ENCODE results near the gene SMIM45.

SMIM45 gene

DNA sequence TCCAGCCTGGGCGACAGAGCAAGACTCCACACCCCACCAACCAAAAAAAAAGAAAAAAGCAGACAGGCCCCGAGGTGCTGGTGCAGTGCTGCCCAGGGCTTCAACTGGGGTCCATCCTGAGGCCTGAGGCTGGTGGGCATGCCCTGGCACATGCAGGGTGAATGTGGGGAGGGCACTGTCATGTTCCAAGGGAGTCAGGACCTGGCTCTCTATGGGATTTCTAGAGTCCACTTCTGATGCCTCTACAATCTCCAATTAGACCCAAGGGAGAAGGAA is 15.1 kb upstream of the SMIM45 start:
- Mint-ChIP-seq H3K27ac (no peak overlapping the region), H3K27me3 (no peaks in the 10 kb centered on the region), H3K4me1 (ENCODE audit: unreplicated experiment) (peaks cover 16% of the 10 kb centered on the region), H3K4me3 (no peak overlapping the region), H3K36me3 (peaks cover 8% of the 10 kb centered on the region), H3K9me3 (no peaks in the 10 kb centered on the region)
- TF ChIP-seq, protein P1, sequence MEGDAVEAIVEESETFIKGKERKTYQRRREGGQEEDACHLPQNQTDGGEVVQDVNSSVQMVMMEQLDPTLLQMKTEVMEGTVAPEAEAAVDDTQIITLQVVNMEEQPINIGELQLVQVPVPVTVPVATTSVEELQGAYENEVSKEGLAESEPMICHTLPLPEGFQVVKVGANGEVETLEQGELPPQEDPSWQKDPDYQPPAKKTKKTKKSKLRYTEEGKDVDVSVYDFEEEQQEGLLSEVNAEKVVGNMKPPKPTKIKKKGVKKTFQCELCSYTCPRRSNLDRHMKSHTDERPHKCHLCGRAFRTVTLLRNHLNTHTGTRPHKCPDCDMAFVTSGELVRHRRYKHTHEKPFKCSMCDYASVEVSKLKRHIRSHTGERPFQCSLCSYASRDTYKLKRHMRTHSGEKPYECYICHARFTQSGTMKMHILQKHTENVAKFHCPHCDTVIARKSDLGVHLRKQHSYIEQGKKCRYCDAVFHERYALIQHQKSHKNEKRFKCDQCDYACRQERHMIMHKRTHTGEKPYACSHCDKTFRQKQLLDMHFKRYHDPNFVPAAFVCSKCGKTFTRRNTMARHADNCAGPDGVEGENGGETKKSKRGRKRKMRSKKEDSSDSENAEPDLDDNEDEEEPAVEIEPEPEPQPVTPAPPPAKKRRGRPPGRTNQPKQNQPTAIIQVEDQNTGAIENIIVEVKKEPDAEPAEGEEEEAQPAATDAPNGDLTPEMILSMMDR (conservative IDR thresholded peaks at IDR 0.05) = no peak
- DNase-seq (ENCODE audit: extremely low spot score, unreplicated experiment) = no peak

DNA sequence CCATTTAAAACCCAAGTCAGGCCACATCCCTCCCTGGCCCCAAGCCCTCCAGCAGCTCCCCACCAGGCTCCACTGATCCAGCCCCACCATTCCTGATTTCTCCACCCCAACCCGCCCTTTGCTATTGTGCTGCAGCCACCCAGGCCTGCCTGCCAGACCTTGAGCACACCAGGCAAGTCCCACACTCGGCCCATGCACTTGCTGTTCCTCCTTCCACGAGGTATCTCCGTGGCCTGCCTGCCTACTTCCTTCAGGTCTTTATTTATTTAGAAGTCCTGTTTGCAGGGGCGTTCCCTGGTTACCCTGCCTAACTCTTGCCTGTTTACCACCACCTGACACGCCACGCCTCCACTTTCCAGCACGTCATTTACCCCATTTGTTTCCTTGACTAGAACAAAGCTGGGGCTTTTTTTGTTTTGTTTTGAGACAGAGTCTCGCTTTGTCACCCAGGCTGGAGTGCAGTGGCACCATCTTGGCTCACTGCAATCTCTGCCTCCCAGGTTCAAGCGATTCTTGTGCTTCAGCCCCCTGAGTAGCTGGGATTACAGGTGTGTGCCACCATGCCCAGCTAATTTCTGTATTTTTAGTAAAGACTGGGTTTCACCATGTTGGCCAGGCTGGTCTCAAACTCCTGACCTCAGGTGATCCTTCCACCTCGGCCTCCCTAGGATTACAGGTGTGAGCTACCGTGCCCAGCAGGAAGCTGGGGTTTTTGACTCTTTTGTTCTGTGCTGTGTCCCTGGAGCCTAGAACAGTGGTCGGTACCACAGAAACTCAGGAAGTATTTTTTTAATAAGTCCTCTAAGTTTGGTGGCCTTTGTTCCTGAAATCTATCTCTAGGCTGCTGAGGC is 11.7 kb upstream of the SMIM45 start:
- DNase-seq (ENCODE audit: extremely low spot score, unreplicated experiment) = no peak
- peak overlapping the region; percentile 47 for H3K4me3 Mint-ChIP-seq
- H3K27ac Mint-ChIP-seq = peak overlapping the region; percentile 92
- H3K27me3 Mint-ChIP-seq = no peaks in the 10 kb centered on the region
- peaks cover 11% of the 10 kb centered on the region for H3K36me3 Mint-ChIP-seq
- TF ChIP-seq, protein P1 (conservative IDR thresholded peaks at IDR 0.05) = no peak
- H3K9me3 Mint-ChIP-seq = no peaks in the 10 kb centered on the region
- peaks cover 20% of the 10 kb centered on the region for H3K4me1 Mint-ChIP-seq (ENCODE audit: unreplicated experiment)

DNA sequence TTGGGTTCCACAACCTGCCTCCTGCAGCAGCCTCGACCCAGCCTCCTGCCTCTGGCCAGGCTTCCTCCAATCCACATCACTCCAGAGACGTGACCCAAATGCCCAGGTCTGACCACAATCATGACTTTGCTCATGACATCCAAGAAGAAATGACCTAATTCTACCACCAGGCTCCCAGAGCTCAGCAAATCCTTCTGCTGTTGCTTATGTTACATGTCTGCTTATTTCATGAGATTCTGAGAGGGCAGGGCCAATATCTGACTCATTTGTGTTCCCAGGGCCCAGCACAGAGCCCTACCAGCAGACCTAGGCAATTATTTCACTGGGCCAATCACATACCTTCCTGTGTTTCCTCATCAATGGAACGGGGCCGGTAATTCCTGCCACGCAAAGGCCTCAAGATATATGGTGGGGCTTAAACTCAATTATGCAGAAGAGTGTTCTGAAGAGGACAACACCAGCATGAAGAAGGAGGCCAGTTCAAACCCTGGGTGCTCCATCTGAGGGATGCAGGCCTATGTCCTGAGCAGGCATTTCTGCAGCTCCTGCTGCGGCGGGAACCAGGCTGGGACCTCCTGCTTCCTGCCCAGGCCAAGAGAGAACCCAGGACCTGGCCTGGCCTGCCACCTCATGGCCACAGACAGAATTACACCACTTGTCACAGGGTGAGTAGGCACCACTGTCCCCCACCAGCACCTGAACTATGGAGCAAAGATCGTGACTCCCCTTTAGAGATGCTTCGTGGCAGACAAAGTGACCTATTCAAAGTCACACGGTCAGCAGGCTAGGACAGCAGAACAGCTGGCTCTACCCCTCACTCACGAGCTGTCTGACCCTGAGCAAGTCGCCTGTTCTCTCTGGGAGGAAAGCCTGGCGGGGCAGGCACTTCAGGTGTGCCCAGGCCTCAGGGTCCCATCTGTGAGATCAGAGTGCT is 10.9 kb upstream of the SMIM45 start:
- H3K27me3 Mint-ChIP-seq = no peaks in the 10 kb centered on the region
- peaks cover 11% of the 10 kb centered on the region for H3K36me3 Mint-ChIP-seq
- no peak overlapping the region for H3K4me3 Mint-ChIP-seq
- peak overlapping the region; percentile 92 for H3K27ac Mint-ChIP-seq
- TF ChIP-seq, protein P1 (conservative IDR thresholded peaks at IDR 0.05) = peak; percentile 92
- H3K9me3 Mint-ChIP-seq = no peaks in the 10 kb centered on the region
- DNase-seq (ENCODE audit: extremely low spot score, unreplicated experiment) = no peak
- H3K4me1 Mint-ChIP-seq (ENCODE audit: unreplicated experiment) = peaks cover 26% of the 10 kb centered on the region

DNA sequence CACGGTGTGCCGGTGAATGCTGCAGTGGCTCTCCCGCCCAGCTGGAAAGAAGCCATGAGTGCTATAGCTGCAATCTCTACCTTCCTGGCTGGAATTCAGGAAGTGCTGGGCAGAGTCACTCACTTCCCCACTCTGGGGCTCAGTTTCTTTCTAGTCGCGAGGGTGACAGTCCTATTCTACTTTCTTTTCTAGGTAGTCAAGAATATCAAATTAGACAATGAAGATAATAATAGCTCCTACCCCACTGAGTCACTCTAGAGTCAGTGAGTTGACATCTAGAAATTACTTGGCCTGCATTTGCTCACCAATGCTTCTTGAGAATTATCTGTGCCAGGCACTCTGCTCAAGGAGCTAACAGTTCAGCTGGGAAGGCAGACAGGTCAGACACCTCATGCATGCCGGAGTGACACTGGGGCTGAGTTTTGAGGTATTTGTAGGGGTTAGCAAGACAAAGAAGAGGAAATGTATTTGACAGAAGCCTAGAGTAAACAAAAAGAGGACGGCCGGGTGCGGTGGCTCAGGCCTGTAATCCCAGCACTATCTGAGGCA is 8.2 kb upstream of the SMIM45 start:
- H3K36me3 Mint-ChIP-seq = peaks cover 11% of the 10 kb centered on the region
- no peak overlapping the region for H3K27ac Mint-ChIP-seq
- peak overlapping the region; percentile 65 for H3K4me3 Mint-ChIP-seq
- H3K27me3 Mint-ChIP-seq = no peaks in the 10 kb centered on the region
- TF ChIP-seq, protein P1 (conservative IDR thresholded peaks at IDR 0.05) = no peak
- DNase-seq (ENCODE audit: extremely low spot score, unreplicated experiment) = no peak
- H3K4me1 Mint-ChIP-seq (ENCODE audit: unreplicated experiment) = peaks cover 31% of the 10 kb centered on the region
- H3K9me3 Mint-ChIP-seq = no peaks in the 10 kb centered on the region

DNA sequence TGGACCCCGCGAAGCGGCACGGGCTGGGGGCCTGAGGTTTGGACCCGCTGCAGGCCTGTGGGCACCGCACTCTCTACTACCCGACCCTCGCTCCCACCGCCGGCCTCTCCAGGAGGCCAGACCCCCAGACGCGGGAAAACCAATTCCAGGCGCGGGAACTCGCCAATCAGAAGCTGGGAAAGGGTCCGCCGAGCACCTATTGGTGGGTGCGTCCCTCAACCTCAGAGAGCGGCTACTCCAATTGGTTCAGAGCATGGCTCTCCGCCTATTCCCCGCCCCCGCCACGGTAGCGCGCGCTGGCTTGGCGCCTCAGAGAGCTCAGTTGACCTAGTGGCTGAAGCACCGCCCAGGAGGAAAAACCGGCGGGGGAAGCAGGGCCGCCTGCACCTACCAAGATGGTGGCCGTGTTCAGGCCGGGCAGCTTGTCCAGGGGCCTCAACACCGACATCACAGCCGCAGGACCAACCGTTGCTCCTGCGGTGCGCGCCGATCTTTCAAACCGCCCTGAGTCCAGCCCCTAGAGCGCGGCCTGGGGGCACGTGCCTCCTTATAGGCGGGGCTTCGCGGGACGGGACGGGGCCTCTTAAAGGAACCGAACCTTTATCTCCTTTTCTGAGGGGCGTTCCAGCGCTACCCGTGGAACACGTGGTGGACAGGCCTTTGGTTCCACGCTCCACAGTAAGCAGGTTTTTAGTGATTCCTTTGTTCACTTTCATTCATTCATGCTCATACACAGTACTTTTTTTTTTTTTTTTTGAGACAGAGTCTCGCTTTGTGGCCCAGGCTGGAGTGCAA is 5.1 kb upstream of the SMIM45 start, which contains the start of gene CENPM:
Gene CENPM, minus strand, starts transcription at position 524 of the 795 bp plus-strand sequence. Its CDS starts 76 bp downstream, at position 448.
- peak within 1 kb of the TSS; percentile 76 for H3K27ac Mint-ChIP-seq
- H3K9me3 Mint-ChIP-seq = no peaks in the 10 kb centered on the region
- peak; percentile 95 for DNase-seq (ENCODE audit: extremely low spot score, unreplicated experiment)
- TF ChIP-seq, protein P1 (conservative IDR thresholded peaks at IDR 0.05) = no peak
- H3K36me3 Mint-ChIP-seq = peaks cover 3% of the 10 kb centered on the region
- H3K27me3 Mint-ChIP-seq = no peaks in the 10 kb centered on the region
- peaks cover 28% of the 10 kb centered on the region for H3K4me1 Mint-ChIP-seq (ENCODE audit: unreplicated experiment)
- H3K4me3 Mint-ChIP-seq = peak within 1 kb of the TSS; percentile 92

Data from type B pancreatic cell (in vitro differentiated cells).